ENCODE measurements around the gene MRPL18.

Gene MRPL18

GRCh38 chr6:159842035-159842434 is 51.8 kb downstream of the MRPL18 start:
- DNase-seq (ENCODE audit: low spot score), result no peak

DNA sequence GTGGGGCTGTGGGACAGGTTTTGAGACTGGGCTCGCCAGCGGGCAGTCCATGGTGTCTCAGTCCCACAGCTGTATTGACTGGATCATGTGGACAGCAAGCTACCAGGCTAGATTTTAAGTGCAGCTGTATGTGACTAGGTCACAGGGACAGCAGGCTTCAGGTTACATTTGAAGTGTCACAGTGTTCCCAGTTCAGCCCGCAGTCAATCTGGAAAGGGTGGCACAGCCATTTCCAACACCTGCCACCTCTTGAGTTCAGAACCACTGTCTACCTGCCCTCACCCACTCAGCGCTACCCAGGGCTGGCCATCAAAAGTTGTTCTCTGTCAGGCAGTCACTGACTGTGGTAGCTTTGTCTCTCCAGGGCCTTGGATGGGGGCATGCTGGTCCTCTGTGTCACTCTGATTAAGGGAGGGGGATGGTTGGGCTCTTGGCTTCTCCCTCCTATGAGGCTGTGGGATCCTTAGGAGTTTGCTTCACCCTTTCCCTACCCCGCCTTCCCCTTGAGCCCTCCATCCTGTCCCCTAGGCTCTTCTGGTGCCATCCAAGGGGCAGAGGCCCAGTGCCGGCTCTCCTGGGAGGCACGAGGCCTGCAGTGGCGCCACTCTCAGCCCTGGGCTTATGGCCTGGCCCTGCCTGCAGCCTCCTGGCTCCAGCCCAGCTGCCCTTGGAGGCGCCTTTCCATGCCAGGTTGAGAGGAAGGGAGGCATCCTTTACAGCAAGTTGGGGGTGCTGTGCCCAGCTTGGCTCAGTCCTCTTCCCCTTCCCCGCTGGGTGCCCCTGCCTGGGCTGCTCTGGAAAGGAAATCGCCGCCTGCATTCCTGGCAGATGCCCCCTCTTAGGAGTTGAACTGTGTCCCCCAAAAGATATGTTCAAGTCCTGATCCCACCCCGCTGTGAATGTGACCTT is 54.7 kb downstream of the MRPL18 start:
- DNase-seq (ENCODE audit: low spot score), result no peak
